Activated naive CD4-positive, alpha-beta T cell (primary cell): ENCODE measurements around the gene ARSI.

Experiments
- DNase-seq, 4 experiments: peaks; one replicate each; lab custom pipeline; 2025; lab: John Stamatoyannopoulos, UW

The ARSI gene

DNA sequence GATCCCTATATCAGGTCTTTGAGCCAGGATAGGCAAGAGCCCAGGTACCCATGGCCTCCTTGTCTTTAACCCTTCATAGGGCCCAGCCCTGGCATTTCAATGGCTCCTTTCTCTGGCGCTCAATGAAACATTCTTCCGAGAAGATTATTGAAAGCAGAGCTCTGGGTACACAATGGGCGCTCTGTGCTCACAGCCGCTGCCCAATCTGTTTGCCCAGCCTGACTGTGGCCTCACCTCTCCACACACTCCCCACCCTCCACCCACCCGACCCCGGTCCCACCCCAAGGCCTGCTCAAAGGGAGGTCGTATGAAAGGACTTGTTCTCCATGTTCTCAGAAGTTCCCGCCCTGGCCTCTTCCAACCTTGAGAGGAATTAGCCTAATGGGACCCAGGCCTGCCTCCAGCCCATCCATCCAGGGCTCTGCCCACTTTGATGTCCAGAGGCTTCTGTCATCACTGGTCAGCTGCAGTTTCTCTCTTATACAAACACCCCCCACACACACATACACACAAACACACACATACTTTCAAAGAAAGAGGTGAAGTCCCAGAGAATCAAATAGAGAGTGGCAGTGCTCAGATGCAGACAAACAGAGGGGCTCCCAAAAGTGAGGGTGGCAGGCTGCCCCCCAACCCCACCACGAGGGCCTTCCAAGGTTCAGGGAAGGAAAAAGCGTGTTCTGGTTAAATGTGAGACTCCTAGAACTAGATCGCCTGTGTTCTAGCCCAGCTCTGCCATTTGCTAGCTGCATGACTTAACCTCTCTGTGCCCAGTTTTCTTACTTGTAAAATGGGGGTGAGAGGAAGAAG lies 5.1 kb upstream of the ARSI start:
- no peak for DNase-seq

DNA sequence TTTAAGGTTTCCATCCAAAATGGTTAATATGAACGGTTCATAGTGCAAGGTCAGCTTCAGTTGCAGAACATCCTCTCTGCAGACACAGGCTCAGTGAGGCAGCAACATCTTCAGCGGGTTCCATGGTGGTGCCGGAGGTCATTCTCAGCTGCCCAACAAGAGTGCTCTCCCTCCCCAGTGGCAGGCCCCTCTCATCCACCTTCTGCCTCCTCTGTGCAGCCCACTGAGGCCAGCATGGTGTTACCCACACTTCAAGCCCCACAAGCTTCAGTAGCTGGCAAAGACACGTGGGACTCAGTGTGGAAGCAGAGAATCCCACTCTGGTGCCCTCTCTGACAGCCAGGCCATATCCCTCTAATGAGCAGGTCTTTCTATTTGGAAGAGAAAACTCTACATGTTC lies 4.1 kb upstream of the ARSI start:
- DNase-seq: no peak

- no peak for DNase-seq
Measured at GRCh38 chr5:150305557-150305956, 2.9 kb upstream of the ARSI start.

GRCh38 chr5:150305095-150305494 lies 2.4 kb upstream of the ARSI start:
- no peak for DNase-seq

- DNase-seq: no peak
Measured at GRCh38 chr5:150304481-150305081, 1.9 kb upstream of the ARSI start.

- DNase-seq: no peak
Measured at GRCh38 chr5:150303660-150304386, 1.1 kb upstream of the ARSI start.

- no peak for DNase-seq
Measured at GRCh38 chr5:150303070-150303615, 438 bp upstream of the ARSI start.

GRCh38 chr5:150301901-150302300 lies 804 bp downstream of the ARSI start:
- no peak for DNase-seq

DNA sequence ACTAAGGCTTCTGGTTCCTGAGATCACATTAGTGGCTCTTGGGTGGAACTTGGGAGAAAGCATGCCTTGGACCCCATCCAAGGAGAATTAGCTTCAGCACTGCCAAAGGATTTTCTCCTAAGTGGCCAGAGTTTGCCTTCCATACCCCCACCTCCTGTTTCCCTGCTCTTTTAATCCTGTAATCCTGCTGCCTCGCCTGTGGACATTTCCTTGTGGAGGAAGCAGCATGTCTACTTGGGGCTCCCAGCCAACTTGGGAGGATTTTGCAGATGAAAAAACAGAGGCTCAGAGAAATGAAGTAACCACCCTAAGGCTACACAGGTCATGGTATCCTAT lies 1.6 kb downstream of the ARSI start:
- no peak for DNase-seq

DNA sequence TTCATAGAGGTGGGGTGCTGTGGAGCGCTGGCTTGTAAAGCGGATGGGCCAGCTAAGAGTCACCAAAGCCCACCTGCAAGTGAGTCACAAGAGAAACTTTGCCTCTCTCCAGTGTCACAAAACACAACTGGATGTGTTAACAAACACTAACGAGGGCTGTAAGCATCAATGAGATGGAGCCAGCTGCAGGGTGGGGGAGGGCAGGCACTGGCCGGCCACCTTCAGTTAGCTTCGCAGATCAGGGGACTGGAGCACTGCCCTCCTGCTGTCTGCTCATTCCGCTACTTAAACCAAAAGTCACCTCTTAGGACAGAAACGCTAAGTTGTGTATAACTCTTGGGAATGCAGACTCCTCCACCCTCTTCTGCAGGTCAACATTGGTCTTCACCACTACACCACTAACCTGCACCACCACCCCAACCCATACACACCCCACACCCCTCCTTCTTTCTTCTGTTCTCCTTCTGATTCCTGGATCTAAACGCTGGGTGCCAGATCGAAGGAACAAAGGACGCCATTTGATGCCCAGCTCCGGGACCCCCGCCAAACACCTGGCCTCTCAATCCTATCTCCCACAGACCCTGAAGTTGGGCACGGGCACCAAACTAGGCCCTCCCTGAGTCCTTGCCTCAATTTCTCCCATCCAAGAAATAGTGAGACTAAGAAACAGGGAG lies 2.1 kb downstream of the ARSI start:
- no peak for DNase-seq

GRCh38 chr5:150299571-150300327 lies 3.0 kb downstream of the ARSI start:
- DNase-seq: no peak

- DNase-seq: no peak
Measured at GRCh38 chr5:150298701-150299451, 3.8 kb downstream of the ARSI start.

DNA sequence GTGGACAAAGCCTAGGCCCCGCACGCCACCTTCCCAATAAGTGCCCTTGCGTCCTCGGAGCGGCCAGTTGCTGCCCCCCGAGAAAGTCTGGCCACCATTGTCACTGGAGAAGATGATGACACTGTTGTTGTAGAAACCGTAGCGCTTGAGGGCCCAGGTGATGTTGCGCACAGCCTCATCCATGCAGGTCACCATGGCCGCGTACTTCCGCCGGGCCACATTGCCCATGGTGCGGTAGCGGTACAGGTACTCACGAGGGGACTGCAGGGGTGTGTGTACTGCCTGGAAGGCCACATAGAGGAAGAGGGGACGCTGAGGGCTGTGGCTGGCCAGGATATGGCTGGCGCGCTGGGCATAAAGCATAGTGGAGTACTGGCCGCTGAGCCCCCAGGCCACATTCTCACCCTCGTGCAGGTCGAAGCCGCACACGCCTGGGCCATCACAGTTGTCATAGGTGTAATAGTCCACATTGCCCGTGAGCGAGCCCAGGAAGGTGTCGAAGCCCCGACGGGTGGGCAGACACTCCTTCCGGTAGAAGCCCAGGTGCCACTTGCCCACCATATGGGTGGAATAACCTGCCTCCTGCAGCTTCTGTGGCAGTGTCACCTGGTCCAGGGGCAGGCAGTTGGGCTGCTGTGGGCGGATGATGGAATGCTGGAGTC lies 4.6 kb downstream of the ARSI start:
- DNase-seq: no peak

GRCh38 chr5:150297236-150297890 lies 5.3 kb downstream of the ARSI start:
- DNase-seq: no peak

- DNase-seq: no peak
Measured at GRCh38 chr5:150296496-150296895, 6.2 kb downstream of the ARSI start.

- DNase-seq: no peak
Measured at GRCh38 chr5:150295741-150296486, 6.8 kb downstream of the ARSI start.

DNA sequence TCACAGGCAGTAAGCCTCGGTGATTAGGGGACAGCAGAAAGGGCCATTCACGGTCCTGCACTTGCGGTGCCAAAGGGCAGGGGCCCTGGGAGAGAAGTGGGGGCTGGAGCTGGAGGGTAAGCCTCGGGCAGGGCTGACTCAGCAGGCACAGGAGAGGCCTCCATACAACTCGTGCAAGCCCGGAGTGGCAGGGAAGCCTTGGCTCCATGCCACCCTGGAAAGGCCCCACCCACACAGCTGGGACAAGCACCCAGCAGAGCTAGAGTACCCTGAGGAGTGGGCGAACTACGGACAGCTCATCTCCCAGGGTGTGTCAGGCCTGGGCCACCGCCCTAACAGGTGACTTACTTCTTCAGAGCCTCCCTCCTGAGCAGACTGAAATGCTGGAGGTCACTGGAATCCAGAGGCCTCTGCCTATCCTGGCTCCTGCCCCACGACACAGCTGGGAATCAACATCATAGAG lies 7.5 kb downstream of the ARSI start:
- no peak for DNase-seq

GRCh38 chr5:150294551-150295071 lies 8.1 kb downstream of the ARSI start:
- DNase-seq: no peak
